ENCODE measurements around the gene NDUFS5. TPM values are rescaled to one million over a fixed set of nuclear protein-coding genes. Genes with fewer than 3 reads are reported as not detected.
"Not testable (repeated sequence)": the region's sequence is repeated elsewhere in the genome, so short reads cannot be mapped to it uniquely, and the experiment has no call there.

The NDUFS5 gene
- total RNA-seq, 1 donor from 2014 or later, result 233 TPM

- peak; percentile 16 for DNase-seq (ENCODE audit: low spot score)
Measured at GRCh38 chr1:39063191-39063590, 37.0 kb downstream of the NDUFS5 start.

- DNase-seq (ENCODE audit: low spot score), result no peak
Measured at GRCh38 chr1:39063775-39064174, 37.6 kb downstream of the NDUFS5 start.

- no peak for DNase-seq (ENCODE audit: low spot score)
Measured at GRCh38 chr1:39065542-39065941, 39.4 kb downstream of the NDUFS5 start.

GRCh38 chr1:39068227-39068626 lies 42.1 kb downstream of the NDUFS5 start:
- DNase-seq (ENCODE audit: low spot score), result not testable (repeated sequence)

GRCh38 chr1:39071557-39071956 lies 45.4 kb downstream of the NDUFS5 start:
- not testable (repeated sequence) for DNase-seq (ENCODE audit: low spot score)

- no peak for DNase-seq (ENCODE audit: low spot score)
Measured at GRCh38 chr1:39076127-39076798, 50.1 kb downstream of the NDUFS5 start.

- no peak for DNase-seq (ENCODE audit: low spot score)
Measured at GRCh38 chr1:39076799-39077148, 50.6 kb downstream of the NDUFS5 start.

GRCh38 chr1:39080269-39080826 lies 54.2 kb downstream of the NDUFS5 start:
- no peak for DNase-seq (ENCODE audit: low spot score)

GRCh38 chr1:39080831-39081270 lies 54.7 kb downstream of the NDUFS5 start:
- no peak for DNase-seq (ENCODE audit: low spot score)

GRCh38 chr1:39081271-39082009 lies 55.3 kb downstream of the NDUFS5 start:
- DNase-seq (ENCODE audit: low spot score), result no peak

GRCh38 chr1:39082010-39082799 lies 56.1 kb downstream of the NDUFS5 start:
- no peak for DNase-seq (ENCODE audit: low spot score)

- no peak for DNase-seq (ENCODE audit: low spot score)
Measured at GRCh38 chr1:39082811-39083576, 56.8 kb downstream of the NDUFS5 start.

- no peak for DNase-seq (ENCODE audit: low spot score)
Measured at GRCh38 chr1:39084191-39084590, 58.0 kb downstream of the NDUFS5 start.

Other genes starting within 250 kb of the NDUFS5 start
- 81.3 TPM for gene RRAGC, start 166.6 kb upstream of the NDUFS5 start, total RNA-seq
- 13.5 TPM for gene MYCBP, start 153.0 kb upstream of the NDUFS5 start, total RNA-seq
- not detected for gene GJA9, start 144.8 kb upstream of the NDUFS5 start, total RNA-seq
- 1.1 TPM for gene RHBDL2, start 84.5 kb upstream of the NDUFS5 start, total RNA-seq
- 62.9 TPM for gene AKIRIN1, start 35.1 kb upstream of the NDUFS5 start, total RNA-seq
- gene MACF1, start 178.3 kb downstream of the NDUFS5 start, total RNA-seq, result 386 TPM

Measured in mesenteric fat pad (tissue), 1 donor.